ENCODE measurements around the gene PYURF. TPM values are rescaled to one million over a fixed set of nuclear protein-coding genes. Genes with fewer than 3 reads are reported as not detected.

Gene PYURF
- total RNA-seq, 3 donors from 2014 or later: 41.3 to 62.7 (median 53.2) TPM

DNA sequence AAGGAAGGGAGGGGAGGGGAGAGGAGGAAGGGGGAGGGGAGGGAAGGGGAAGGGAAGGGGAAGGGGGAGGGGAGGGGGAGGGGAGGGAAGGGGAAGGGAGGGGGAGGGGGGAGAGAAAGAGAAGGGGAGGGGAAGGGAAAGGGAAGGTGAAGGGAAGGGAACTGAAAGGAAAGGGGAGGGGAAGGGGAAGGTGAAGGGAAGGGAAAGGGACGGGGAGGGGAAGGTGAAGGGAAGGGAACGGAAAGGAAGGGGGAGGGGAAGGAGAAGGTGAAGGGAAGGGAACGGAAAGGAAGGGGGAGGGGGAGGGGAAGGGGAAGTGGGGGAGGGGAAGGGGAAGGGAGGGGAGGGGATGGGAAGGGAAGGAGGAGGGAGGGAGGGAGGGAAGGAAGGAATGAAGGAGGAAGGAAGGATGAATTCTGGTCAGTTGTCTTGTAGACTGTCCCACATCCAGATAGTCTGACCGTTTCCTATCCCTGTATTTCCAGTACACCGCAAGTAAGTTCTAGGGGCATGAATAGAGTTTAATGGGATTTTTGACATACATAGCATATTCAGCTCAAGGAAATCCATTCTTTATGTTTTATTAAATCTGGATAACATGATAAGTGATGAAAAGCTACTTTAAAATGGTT is 46.2 kb downstream of the PYURF start:
- Histone ChIP-seq H3K4me1 (ENCODE audit: low read depth) (no peaks in the 10 kb centered on the region), H3K36me3 (ENCODE audit: low read depth) (no peaks in the 10 kb centered on the region), H3K9me3 (no peaks in the 10 kb centered on the region), H3K4me3 (no peak overlapping the region)
- ATAC-seq (no peak), DNase-seq (no peak)
- intact Hi-C loops (cut with DNase I, micrococcal nuclease): no loop called here
- TF ChIP-seq, protein P1, sequence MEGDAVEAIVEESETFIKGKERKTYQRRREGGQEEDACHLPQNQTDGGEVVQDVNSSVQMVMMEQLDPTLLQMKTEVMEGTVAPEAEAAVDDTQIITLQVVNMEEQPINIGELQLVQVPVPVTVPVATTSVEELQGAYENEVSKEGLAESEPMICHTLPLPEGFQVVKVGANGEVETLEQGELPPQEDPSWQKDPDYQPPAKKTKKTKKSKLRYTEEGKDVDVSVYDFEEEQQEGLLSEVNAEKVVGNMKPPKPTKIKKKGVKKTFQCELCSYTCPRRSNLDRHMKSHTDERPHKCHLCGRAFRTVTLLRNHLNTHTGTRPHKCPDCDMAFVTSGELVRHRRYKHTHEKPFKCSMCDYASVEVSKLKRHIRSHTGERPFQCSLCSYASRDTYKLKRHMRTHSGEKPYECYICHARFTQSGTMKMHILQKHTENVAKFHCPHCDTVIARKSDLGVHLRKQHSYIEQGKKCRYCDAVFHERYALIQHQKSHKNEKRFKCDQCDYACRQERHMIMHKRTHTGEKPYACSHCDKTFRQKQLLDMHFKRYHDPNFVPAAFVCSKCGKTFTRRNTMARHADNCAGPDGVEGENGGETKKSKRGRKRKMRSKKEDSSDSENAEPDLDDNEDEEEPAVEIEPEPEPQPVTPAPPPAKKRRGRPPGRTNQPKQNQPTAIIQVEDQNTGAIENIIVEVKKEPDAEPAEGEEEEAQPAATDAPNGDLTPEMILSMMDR (IDR thresholded peaks at IDR 0.05): no peak

Other genes starting within 250 kb of the PYURF start
- 10 to 100 TPM in 1 of 3 donors, 1 to 10 TPM in 2; 7.4 to 12.8 (median 9.0) TPM for gene PPM1K, start 239.2 kb downstream of the PYURF start, total RNA-seq
- 1 to 10 TPM; 7.5 to 8.8 (median 8.2) TPM for gene HERC6, start 144.9 kb downstream of the PYURF start, total RNA-seq
- 1 to 10 TPM; 1.8 to 4.0 (median 1.9) TPM for gene HERC5, start 66.7 kb downstream of the PYURF start, total RNA-seq
- gene HERC3, start 68.7 kb upstream of the PYURF start, total RNA-seq: 10 to 100 TPM; 49.1 to 51.6 (median 50.6) TPM
- 1 to 10 TPM; 1.1 to 5.8 (median 1.7) TPM for gene NAP1L5, start 174.1 kb upstream of the PYURF start, total RNA-seq

Data from mucosa of descending colon (tissue), 3 donors.